GM12873 (cell line): ENCODE data around the gene CRHR1.

Experiments used
- CTCF ChIP-seq: IDR thresholded peaks from 2 replicates; pipeline ENCODE4 v1.5.1; 2012; ENCODE audit warnings: low read depth, mild to moderate bottlenecking, moderate library complexity, low read length, control low read depth; ENCODE audit not compliant: insufficient read depth; ENCODE audit errors: missing control alignments

CRHR1 gene

GRCh38 chr17:45786349-45786748, 2.2 kb downstream of the CRHR1 start:
- no peak for TF ChIP-seq CTCF

DNA sequence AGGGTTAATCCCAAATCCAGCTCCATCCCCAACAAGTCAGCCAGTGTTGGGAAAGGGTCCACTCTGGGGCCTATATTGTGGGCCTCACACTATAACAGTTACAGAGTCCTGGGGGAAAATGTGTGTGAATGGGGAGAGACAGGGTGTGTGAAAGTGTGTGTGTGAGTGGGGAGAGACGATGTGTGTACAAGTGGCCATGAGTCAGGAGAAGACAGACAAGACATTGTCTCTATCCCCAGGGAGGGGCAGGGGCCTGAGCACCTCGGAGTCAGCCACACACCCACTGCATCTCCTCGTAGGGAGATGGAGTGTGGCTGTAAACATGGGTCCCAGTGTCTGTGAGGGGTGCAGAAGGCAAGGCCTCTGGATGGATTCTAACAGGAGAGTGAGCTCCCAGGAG, 2.9 kb downstream of the CRHR1 start:
- TF ChIP-seq CTCF, result no peak

GRCh38 chr17:45787656-45788055, 3.5 kb downstream of the CRHR1 start:
- no peak for TF ChIP-seq CTCF

GRCh38 chr17:45788057-45788456, 3.9 kb downstream of the CRHR1 start:
- no peak for TF ChIP-seq CTCF

- TF ChIP-seq CTCF, result no peak
These were observed 5.8 kb downstream of the CRHR1 start for GRCh38 chr17:45789874-45790273.

DNA sequence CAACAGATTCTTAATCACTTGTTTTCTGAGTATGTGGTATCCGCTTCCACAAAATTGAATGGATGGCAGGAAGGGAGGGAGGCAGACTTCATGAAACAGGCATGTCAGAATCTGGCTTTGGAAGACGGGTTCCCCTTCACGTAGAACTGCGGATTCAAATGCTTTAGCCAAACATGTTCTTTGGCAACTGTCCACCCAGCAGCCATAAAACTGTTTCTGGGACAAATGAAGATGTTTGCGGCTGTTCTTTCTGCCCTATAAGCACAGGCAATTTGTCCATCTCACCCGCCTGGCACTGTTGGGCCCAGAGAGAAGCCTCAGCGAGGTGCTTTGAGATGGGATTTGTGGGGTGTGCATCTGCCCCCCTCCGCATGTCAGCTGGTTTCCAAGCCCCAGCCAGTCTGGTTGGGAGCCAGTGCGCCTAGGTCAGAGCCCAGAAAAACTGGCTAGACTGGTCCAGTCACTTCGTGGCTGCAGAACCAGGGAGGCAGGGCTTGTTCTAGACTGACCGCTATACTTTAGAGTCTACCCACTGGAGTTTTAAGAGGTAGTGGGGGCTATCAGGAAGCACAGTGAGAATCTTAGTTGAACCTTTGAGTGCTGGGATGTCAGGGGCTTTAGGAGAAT, 6.3 kb downstream of the CRHR1 start:
- no peak for TF ChIP-seq CTCF

DNA sequence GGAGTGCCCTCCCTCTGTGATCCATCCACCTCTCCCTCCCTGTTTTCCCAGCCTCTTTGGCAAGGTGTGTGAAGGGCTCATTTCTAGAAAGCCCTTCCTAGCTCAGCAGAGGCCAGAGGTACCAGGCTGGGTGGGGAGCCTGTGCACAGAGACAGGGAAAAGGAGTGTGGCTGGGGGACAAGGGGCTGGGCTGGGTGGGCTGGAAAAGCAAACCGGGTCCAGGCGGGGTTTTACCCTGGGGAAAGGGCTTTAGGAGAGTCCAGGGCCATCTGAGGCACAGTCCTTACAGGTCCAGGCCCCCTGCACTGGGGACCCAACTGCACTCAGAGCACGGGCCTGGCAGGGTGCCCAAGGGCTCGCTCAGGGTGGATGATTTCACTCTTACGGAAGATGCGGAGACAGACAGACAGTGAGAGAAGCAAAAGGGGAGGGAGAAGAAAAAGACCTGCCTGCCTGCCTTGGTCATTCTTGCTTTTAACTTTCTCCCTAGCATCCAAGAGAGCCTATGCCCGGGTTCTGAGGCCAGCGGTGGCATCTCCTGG, 7.0 kb downstream of the CRHR1 start:
- no peak for TF ChIP-seq CTCF

- TF ChIP-seq CTCF, result no peak
These were observed 7.8 kb downstream of the CRHR1 start for GRCh38 chr17:45791935-45792334.
